CD14-positive monocyte (primary cell): Measurements from ENCODE around the gene KIAA0513. TPM values are rescaled to one million over a fixed set of nuclear protein-coding genes. Genes with fewer than 3 reads are reported as not detected.

ENCODE experiments used
- DNase-seq, 3 donors: peaks; one replicate each; pipeline ENCODE4 v3.0.0-alpha.2; 2011 to 2022
- H2AFZ ChIP-seq: 2 replicates; pipeline ENCODE4 v1.6.0; 2012; ENCODE audit warnings: mild to moderate bottlenecking, low read depth, low read length, inconsistent platforms; ENCODE audit not compliant: insufficient read depth, poor library complexity, severe bottlenecking
- H3K27ac ChIP-seq, 2 donors: 1 replicate in 1 of 2; 2 replicates in 1 of 2; pipeline ENCODE4 v1.5.1; 2012 to 2013; ENCODE audit warnings: low read length in 2 of 2, control low read depth in 1 of 2, inconsistent platforms in 1 of 2, low read depth in 1 of 2, mild to moderate bottlenecking in 1 of 2
- H3K27me3 ChIP-seq, 2 donors: one replicate each; pipeline versions ENCODE4 v1.6.0 to v1.6.1; 2011 to 2013; ENCODE audit warnings: low read length in 2 of 2; ENCODE audit not compliant: control insufficient read depth in 2 of 2, insufficient read depth in 2 of 2
- H3K36me3 ChIP-seq, 2 donors: replicated peaks in 1 of 2; 1 replicate in 1 of 2; 2 replicates in 1 of 2; pipeline versions ENCODE4 v1.5.1 to v1.6.1; 2012 to 2013; ENCODE audit warnings: low read length in 2 of 2, control low read depth in 1 of 2, inconsistent platforms in 1 of 2, mild to moderate bottlenecking in 1 of 2; ENCODE audit not compliant: insufficient read depth in 2 of 2, control insufficient read depth in 1 of 2
- H3K4me1 ChIP-seq, 2 donors: 1 replicate in 1 of 2; 2 replicates in 1 of 2; pipeline versions ENCODE4 v1.5.1 to v1.6.1; 2012 to 2013; ENCODE audit warnings: low read length in 2 of 2, control low read depth in 1 of 2, inconsistent platforms in 1 of 2, mild to moderate bottlenecking in 1 of 2, moderate library complexity in 1 of 2; ENCODE audit not compliant: insufficient read depth in 2 of 2, control insufficient read depth in 1 of 2
- H3K4me2 ChIP-seq: replicated peaks from 2 replicates; pipeline ENCODE3; 2012; ENCODE audit warnings: low read length, moderate library complexity, mild to moderate bottlenecking; ENCODE audit not compliant: poor library complexity, severe bottlenecking; ENCODE audit errors: extremely low read depth
- H3K4me3 ChIP-seq, 3 experiments: fragments of 200-600 bp in 1 of 3; sonication (generic) in 1 of 3; replicated peaks in 1 of 3; 1 replicate in 2 of 3; 2 replicates in 1 of 3; pipeline ENCODE4 v1.5.1; 2011 to 2013; ENCODE audit warnings: low read length in 3 of 3, mild to moderate bottlenecking in 3 of 3, control low read depth in 2 of 3, low read depth in 2 of 3, inconsistent platforms in 1 of 3, moderate library complexity in 1 of 3
- H3K79me2 ChIP-seq: 2 replicates; pipeline ENCODE4 v1.6.0; 2012; ENCODE audit warnings: mild to moderate bottlenecking, control low read depth, inconsistent platforms, low read length, moderate library complexity; ENCODE audit not compliant: insufficient read depth
- H3K9ac ChIP-seq: 2 replicates; pipeline ENCODE4 v1.6.0; 2017; ENCODE audit warnings: low read length, mild to moderate bottlenecking; ENCODE audit not compliant: insufficient read depth, poor library complexity, severe bottlenecking
- H3K9me3 ChIP-seq, 2 donors: replicated peaks in 1 of 2; 1 replicate in 1 of 2; 2 replicates in 1 of 2; pipeline versions ENCODE4 v1.5.1 to v1.6.1; 2012 to 2013; ENCODE audit warnings: low read length in 2 of 2, control low read depth in 1 of 2; ENCODE audit not compliant: control insufficient read depth in 1 of 2, insufficient read depth in 1 of 2
- H4K20me1 ChIP-seq: 2 replicates; pipeline ENCODE4 v1.6.0; 2012; ENCODE audit warnings: mild to moderate bottlenecking, low read length, control low read depth, moderate library complexity; ENCODE audit not compliant: insufficient read depth
- H3K27ac Mint-ChIP-seq, 7 donors: one replicate each; pipeline ENCODE4 v1.8.0; 2020; ENCODE audit warnings: mild to moderate bottlenecking in 7 of 7, mixed read lengths in 7 of 7, moderate library complexity in 6 of 7, inconsistent platforms in 2 of 7
- H3K27me3 Mint-ChIP-seq, 3 donors: one replicate each; pipeline ENCODE4 v1.8.0; 2021 to 2022; ENCODE audit warnings: low read depth in 3 of 3, mild to moderate bottlenecking in 3 of 3, mixed read lengths in 3 of 3, moderate library complexity in 3 of 3, inconsistent platforms in 1 of 3
- H3K36me3 Mint-ChIP-seq, 2 donors: one replicate each; pipeline ENCODE4 v1.8.0; 2020; ENCODE audit warnings: mixed read lengths in 2 of 2, inconsistent platforms in 1 of 2, mild to moderate bottlenecking in 1 of 2
- H3K4me1 Mint-ChIP-seq: one replicate; pipeline ENCODE4 v1.8.0; 2020; ENCODE audit warnings: mild to moderate bottlenecking, mixed read lengths
- H3K4me3 Mint-ChIP-seq, 2 donors: one replicate each; pipeline ENCODE4 v1.8.0; 2020; ENCODE audit warnings: mild to moderate bottlenecking in 2 of 2, mixed read lengths in 2 of 2, moderate library complexity in 1 of 2
- H3K9me3 Mint-ChIP-seq, 7 donors: one replicate each; pipeline ENCODE4 v1.8.0; 2020 to 2022; ENCODE audit warnings: mixed read lengths in 7 of 7, mild to moderate bottlenecking in 6 of 7, moderate library complexity in 6 of 7, inconsistent platforms in 2 of 7
- WGBS: methylation state at CpG from one replicate; pipeline ENCODE4 v1.1.5; 2013; ENCODE audit warnings: missing lambda C conversion rate; ENCODE audit not compliant: insufficient coverage; 5-methylcytosine and 5-hydroxymethylcytosine counted together
- intact Hi-C, 2 donors: fragments of 100-400 bp; cut with micrococcal nuclease; formaldehyde crosslinking; loops; one replicate each; pipeline versions ENCODE4 v1.15.0 to v1.15.1; 2023
- polyA plus RNA-seq, 3 donors: library from polyadenylated mRNA; depleted of rRNA in 1 of 3; unstranded in 2 of 3; stranded (reverse) in 1 of 3; fragments of 300-500 nt in 2 of 3; fragments of >200 nt in 1 of 3; fragmentation: Illumina TruSeq in 2 of 3; gene quantifications; 1 replicate in 2 of 3; 2 replicates in 1 of 3; pipeline ENCODE4 v1.2.3, GENCODE V29; 2012 to 2021
- TF ChIP-seq, protein P1 (sequence below): fragments of 200-600 bp; IDR thresholded peaks from one replicate; pipeline ENCODE4 v1.8.0; 2022; ENCODE audit warnings: antibody characterized with exemption, mild to moderate bottlenecking

KIAA0513 gene
- polyA plus RNA-seq, 3 donors = 21.4 to 77.5 (median 32.7) TPM

DNA sequence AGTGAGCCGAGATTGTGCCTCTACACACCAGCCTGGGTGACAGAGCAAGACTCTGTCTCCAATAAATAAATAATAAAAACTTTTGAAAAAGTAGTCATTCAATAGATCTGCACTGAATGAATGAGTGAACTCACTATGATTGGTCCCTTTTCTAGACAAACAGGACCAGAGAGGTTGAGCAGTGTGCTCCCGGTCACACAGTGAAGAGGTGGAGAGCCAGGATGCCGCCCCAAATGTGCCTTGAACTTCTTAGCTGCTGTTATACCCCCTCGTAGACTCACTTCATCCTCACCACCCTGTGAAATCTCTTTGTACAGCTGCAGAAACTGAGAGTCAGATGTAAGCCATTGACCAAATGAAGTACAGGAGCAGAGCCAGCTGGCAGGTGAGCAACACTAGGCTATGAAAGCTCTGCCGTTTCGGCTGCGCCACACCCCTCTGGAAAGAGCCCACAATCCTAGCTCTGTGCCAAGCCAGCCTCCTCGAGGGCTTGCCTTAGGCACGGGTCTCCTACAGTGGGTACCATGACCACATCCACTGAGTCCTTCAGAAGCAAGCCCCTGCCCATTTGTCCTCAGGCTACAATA lies 7.8 kb upstream of the KIAA0513 start:
- no peaks in the 10 kb centered on the region for H4K20me1 ChIP-seq
- TF ChIP-seq, protein P1, sequence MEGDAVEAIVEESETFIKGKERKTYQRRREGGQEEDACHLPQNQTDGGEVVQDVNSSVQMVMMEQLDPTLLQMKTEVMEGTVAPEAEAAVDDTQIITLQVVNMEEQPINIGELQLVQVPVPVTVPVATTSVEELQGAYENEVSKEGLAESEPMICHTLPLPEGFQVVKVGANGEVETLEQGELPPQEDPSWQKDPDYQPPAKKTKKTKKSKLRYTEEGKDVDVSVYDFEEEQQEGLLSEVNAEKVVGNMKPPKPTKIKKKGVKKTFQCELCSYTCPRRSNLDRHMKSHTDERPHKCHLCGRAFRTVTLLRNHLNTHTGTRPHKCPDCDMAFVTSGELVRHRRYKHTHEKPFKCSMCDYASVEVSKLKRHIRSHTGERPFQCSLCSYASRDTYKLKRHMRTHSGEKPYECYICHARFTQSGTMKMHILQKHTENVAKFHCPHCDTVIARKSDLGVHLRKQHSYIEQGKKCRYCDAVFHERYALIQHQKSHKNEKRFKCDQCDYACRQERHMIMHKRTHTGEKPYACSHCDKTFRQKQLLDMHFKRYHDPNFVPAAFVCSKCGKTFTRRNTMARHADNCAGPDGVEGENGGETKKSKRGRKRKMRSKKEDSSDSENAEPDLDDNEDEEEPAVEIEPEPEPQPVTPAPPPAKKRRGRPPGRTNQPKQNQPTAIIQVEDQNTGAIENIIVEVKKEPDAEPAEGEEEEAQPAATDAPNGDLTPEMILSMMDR = no peak
- peaks cover 9 to 13% of the 10 kb centered on the region in 2 donors for H3K36me3 Mint-ChIP-seq
- H3K79me2 ChIP-seq = peaks cover 14% of the 10 kb centered on the region
- no peaks in the 10 kb centered on the region for H3K9me3 ChIP-seq
- H3K27ac Mint-ChIP-seq = peak overlapping the region in 2 of 7 donors; percentile 15 to 61
- peaks cover 0 to 2% (median 1%) of the 10 kb centered on the region in 3 donors for H3K27me3 Mint-ChIP-seq
- H3K36me3 ChIP-seq = no peaks in the 10 kb centered on the region
- peaks cover 0 to 2% (median 0%) of the 10 kb centered on the region in 7 donors for H3K9me3 Mint-ChIP-seq
- no peak for DNase-seq
- no peak overlapping the region for H3K27ac ChIP-seq
- H3K4me1 ChIP-seq = peaks cover 47 to 56% of the 10 kb centered on the region in 2 donors
- 95% methylated on average over 7 of the region's 9 CpGs for WGBS
- intact Hi-C loops = no loop called here
- H3K4me1 Mint-ChIP-seq = peaks cover 62% of the 10 kb centered on the region
- no peak overlapping the region for H3K4me2 ChIP-seq
- no peak overlapping the region for H3K9ac ChIP-seq
- H3K4me3 Mint-ChIP-seq = no peak overlapping the region
- no peak overlapping the region for H3K4me3 ChIP-seq
- no peaks in the 10 kb centered on the region for H3K27me3 ChIP-seq
- no peak overlapping the region for H2AFZ ChIP-seq

DNA sequence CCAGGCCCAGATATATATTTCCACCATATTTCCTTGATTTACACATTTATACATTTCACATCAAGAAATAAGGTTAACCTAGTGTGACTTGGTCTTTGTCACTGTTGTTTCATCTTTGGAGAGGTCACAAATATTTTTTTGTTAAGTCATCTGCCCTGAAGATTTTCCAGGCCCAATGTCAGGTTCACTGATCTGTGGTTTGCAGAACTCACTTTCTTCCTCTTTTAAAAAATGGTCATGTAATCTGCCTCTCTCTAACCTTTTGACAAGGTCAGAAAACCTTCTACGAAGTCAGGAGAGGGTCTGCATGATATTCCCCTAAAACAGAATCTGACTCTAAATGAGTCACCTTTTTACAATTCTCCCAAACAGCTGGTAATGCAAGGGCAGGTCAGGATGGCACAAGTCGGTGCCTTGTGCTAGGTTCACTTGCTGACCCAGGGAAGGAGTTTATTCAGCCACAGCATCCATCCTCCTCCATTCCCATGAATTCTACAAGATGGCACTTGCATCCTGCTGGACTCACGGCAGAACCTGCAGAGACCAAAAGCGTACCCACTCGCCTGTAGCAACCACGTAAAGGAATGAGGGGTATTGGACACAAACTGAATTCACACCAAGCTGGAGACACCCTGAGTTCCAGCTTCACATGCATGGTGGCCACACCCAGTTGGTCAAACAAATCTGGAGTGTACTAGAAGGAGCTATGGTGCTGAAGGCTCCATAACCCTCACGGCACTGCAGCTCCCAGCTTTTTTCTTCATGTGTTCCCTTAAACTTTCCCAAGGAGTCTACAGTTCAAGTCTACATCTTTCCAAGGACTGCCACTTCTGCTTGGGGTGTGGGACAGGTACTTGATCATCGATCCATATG lies 1.6 kb upstream of the KIAA0513 start:
- WGBS = 36% methylated on average over 5 of the region's 8 CpGs
- Histone ChIP-seq H3K4me2 (peak overlapping the region; percentile 81), H3K4me1 (peaks cover 54 to 68% of the 10 kb centered on the region in 2 donors), H3K9ac (peak overlapping the region; percentile 91), H3K4me3 (peak overlapping the region; percentile 78 to 98 (median 93)), H4K20me1 (peaks cover 32% of the 10 kb centered on the region), H3K27me3 (no peaks in the 10 kb centered on the region), H3K27ac (peak overlapping the region; percentile 81 to 84), H3K79me2 (peaks cover 53% of the 10 kb centered on the region), H2AFZ (no peak overlapping the region), H3K36me3 (peaks cover under 1 to 5% of the 10 kb centered on the region in 2 donors), H3K9me3 (no peaks in the 10 kb centered on the region)
- H3K4me3 Mint-ChIP-seq = peak overlapping the region; percentile 72 to 95
- TF ChIP-seq, protein P1 = no peak
- peak overlapping the region; percentile 93 to 97 (median 96) for H3K27ac Mint-ChIP-seq
- intact Hi-C loops = loop anchor here (2.0 to 5.0 kb wide), 4 partner anchors 15 to 44 kb away; partner anchors contain the start of gene ZDHHC7 (in 1 of the 2)
- peaks cover 0 to 1% (median 1%) of the 10 kb centered on the region in 3 donors for H3K27me3 Mint-ChIP-seq
- peaks cover 7 to 19% of the 10 kb centered on the region in 2 donors for H3K36me3 Mint-ChIP-seq
- H3K4me1 Mint-ChIP-seq = peaks cover 66% of the 10 kb centered on the region
- peaks cover 0 to 2% (median 0%) of the 10 kb centered on the region in 7 donors for H3K9me3 Mint-ChIP-seq
- peak; percentile 72 to 87 (median 86) for DNase-seq
